HepG2 (cell line): ENCODE results near the gene HSPB9. TPM values are rescaled to one million over a fixed set of nuclear protein-coding genes. Genes with fewer than 3 reads are reported as not detected.
A peak's percentile ranks its signal among the peaks of the same experiment; 100 is the strongest.

Experiments used
- ESRRA ChIP-seq: sonication (generic); formaldehyde crosslinking; IDR thresholded peaks from 2 replicates; pipeline ENCODE4 v1.5.1; 2020; ENCODE audit warnings: mild to moderate bottlenecking, low read depth, missing genetic modification reagents
- PAXIP1 ChIP-seq: sonication (generic); formaldehyde crosslinking; conservative IDR thresholded peaks from 2 replicates; pipeline ENCODE4 v1.4.0; 2020; ENCODE audit warnings: mild to moderate bottlenecking, missing genetic modification reagents, moderate library complexity
- RFX5 ChIP-seq: IDR thresholded peaks from 2 replicates; pipeline ENCODE4 v1.6.1; 2011; ENCODE audit warnings: low read depth, low read length, improper control_type of control experiment
- SUZ12 ChIP-seq: fragments of 150-350 bp; IDR thresholded peaks from 2 replicates; pipeline ENCODE4 v1.6.1; 2014; ENCODE audit warnings: low read depth, low read length
- TBL1XR1 ChIP-seq: fragments of 150-350 bp; IDR thresholded peaks from 2 replicates; pipeline ENCODE4 v1.6.1; 2014; ENCODE audit warnings: borderline replicate concordance, low read length; ENCODE audit not compliant: partially characterized antibody
- THAP11 ChIP-seq: IDR thresholded peaks from 2 replicates; pipeline ENCODE4 v1.6.1; 2016; ENCODE audit warnings: missing biosample characterization, missing genetic modification reagents
- ZNF687 ChIP-seq: sonication (generic); formaldehyde crosslinking; IDR thresholded peaks from 2 replicates; pipeline ENCODE4 v1.5.1; 2020; ENCODE audit warnings: mild to moderate bottlenecking, missing genetic modification reagents, moderate library complexity
- polyA plus RNA-seq, 8 experiments: library from polyadenylated mRNA; depleted of rRNA in 3 of 8; stranded (reverse) in 7 of 8; unstranded in 1 of 8; fragments of >200 nt; fragmentation: Illumina TruSeq in 4 of 8; extraction: Trizol in 4 of 8; gene quantifications; 2 replicates each; pipeline versions ENCODE4 v1.2.1 to v1.2.3, GENCODE V29; 2011 to 2016; ENCODE audit warnings: low read depth in 4 of 8, missing spikeins in 1 of 8, mixed read lengths in 1 of 8; ENCODE audit not compliant: insufficient read depth in 1 of 8
- total RNA-seq, 5 experiments: library from RNA; depleted of rRNA; stranded (reverse); fragments of >200 nt; fragmentation: Illumina TruSeq; extraction: Trizol; gene quantifications; 2 replicates each; pipeline ENCODE4 v1.2.3, GENCODE V29; 2016; ENCODE audit warnings: low read depth in 1 of 5

Gene HSPB9
- total and polyA plus RNA-seq, 2 of the 13 experiments (the other 11 are each of a cell fraction or from before 2014, with no cell fraction given): 0.05 to 0.24 TPM

GRCh38 chr17:42159796-42160530 is 37.4 kb downstream of the HSPB9 start (continued):
- TF ChIP-seq ZNF687 (CRISPR knock-in tag) (peak; percentile 52; the same call in 1 of the 2 replicates), PAXIP1 (0 out of 2 replicates have a peak, but pooled peaks have one; percentile 23), RFX5 (no peak), TBL1XR1 (no peak), THAP11 (0 out of 2 replicates have a peak, but pooled peaks have one; percentile 12), SUZ12 (no peak), ESRRA (no peak)
